ENCODE measurements around the gene RAMACL.

GRCh38 chr6:166601956-166602355, 15.5 kb upstream of the RAMACL start:
- TF ChIP-seq CTCF (IDR thresholded peaks at IDR 0.05; ENCODE audit: low read length), result no peak
- no peak for TF ChIP-seq EZH2 (IDR thresholded peaks at IDR 0.05; ENCODE audit: borderline replicate concordance, low read length)

Data from OCI-LY1 (cell line).